ENCODE measurements around the gene FAM228B.

FAM228B gene

GRCh38 chr2:24206242-24206641 lies 83.0 kb downstream of the FAM228B start:
- DNase-seq: no peak

GRCh38 chr2:24206714-24207113 lies 83.4 kb downstream of the FAM228B start:
- no peak for DNase-seq

GRCh38 chr2:24207359-24207758 lies 84.1 kb downstream of the FAM228B start:
- no peak for DNase-seq

DNA sequence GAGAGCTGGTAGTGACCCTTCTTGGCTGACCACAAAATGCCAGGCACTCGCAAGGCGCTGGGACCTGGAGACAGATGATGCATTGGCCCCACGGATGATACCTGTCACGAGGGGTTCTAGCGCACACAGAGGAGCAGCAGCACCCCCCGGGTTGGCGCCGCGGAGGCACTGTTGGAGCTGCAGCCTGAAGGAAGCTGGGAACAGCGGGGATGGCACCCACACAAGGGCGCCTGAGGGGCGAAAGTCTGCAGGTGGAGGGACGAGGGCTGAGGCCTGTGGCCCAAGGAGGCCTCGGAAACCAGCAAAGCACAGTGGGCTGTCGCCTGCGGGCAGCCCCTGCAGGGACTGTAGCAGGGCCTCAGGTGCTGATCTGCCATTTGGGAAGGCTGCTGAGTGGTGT lies 85.2 kb downstream of the FAM228B start:
- DNase-seq: no peak

GRCh38 chr2:24209389-24210105 lies 86.3 kb downstream of the FAM228B start:
- no peak for DNase-seq

- DNase-seq: no peak
Observed at GRCh38 chr2:24210106-24210455, 86.8 kb downstream of the FAM228B start.

DNA sequence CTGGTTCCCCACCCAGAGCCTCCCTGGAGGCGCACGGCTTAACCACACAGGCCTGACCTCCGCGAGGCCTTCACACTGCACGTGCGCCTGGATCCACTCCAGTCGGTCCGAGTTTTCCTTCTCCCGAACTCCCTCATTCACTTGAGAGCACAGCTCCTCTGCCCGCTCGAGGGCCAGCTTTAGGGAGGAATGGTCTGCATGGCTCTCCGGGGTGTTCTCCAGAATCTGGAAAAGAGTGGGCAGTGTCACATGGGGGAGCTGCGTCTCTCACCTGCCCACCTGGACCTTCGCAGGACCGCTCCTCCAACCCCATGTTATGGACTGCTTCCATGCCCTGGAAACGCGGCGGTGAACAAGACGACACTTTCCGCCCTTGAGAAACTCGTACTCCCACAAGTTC lies 87.5 kb downstream of the FAM228B start:
- no peak for DNase-seq

GRCh38 chr2:24211408-24211807 lies 88.1 kb downstream of the FAM228B start:
- no peak for DNase-seq

GRCh38 chr2:24214880-24215279 lies 91.6 kb downstream of the FAM228B start:
- DNase-seq: no peak

All from stimulated activated naive CD4-positive, alpha-beta T cell treated with Interleukin-2 at 50 U/mL for 16 hours (primary cell).